Measurements from ENCODE around the gene FAM177B. TPM values are rescaled to one million over a fixed set of nuclear protein-coding genes. Genes with fewer than 3 reads are reported as not detected.

The FAM177B gene
- not detected for total RNA-seq

GRCh38 chr1:222736972-222737371, at the start of gene FAM177B:
TSS of gene FAM177B (plus strand) at chr1:222737202. CDS start at chr1:222746546, 9,344 bp downstream.
- intact Hi-C loops (cut with micrococcal nuclease), result no loop called here
- POLR2A ChIA-PET, result no interaction called here

GRCh38 chr1:222691016-222691415, 46.0 kb upstream of the FAM177B start:
- CTCF ChIA-PET, result no interaction called here
- intact Hi-C loops (cut with micrococcal nuclease), result no loop called here
- H3K36me3 Mint-ChIP-seq, result peaks cover 18% of the 10 kb centered on the region

More at GRCh38 chr1:222736972-222737371, at the start of gene FAM177B:
- no peak for DNase-seq
- Mint-ChIP-seq H3K36me3 (peaks cover 12% of the 10 kb centered on the region), H3K27me3 (no peaks in the 10 kb centered on the region), H3K4me3 (no peak within 1 kb of the TSS), H3K27ac (no peak within 1 kb of the TSS), H3K4me1 (ENCODE audit: low read depth) (peaks cover 6% of the 10 kb centered on the region), H3K9me3 (no peaks in the 10 kb centered on the region)
- CTCF ChIA-PET, result interaction anchor here (0.9 to 1.7 kb wide), 2 partner anchors 56 to 353 kb away, joined by 3 to 6 read pairs; no protein-coding TSS in a partner anchor

GRCh38 chr1:222694927-222695326, 42.1 kb upstream of the FAM177B start:
- CTCF ChIA-PET, result interaction anchor here (0.7 kb wide), 1 partner anchor 386 kb away, joined by 3 read pairs; no protein-coding TSS in a partner anchor
- no peak for DNase-seq
- intact Hi-C loops (cut with micrococcal nuclease), result no loop called here
- no peak overlapping the region for H3K4me3 Mint-ChIP-seq
- H3K27me3 Mint-ChIP-seq, result no peaks in the 10 kb centered on the region
- no peaks in the 10 kb centered on the region for H3K9me3 Mint-ChIP-seq
- no peak overlapping the region for H3K27ac Mint-ChIP-seq
- H3K36me3 Mint-ChIP-seq, result peaks cover 13% of the 10 kb centered on the region
- POLR2A ChIA-PET, result interaction anchor here (0.5 kb wide), 1 partner anchor 8 kb away, joined by 4 read pairs; no protein-coding TSS in a partner anchor
- peaks cover 11% of the 10 kb centered on the region for H3K4me1 Mint-ChIP-seq (ENCODE audit: low read depth)

More at GRCh38 chr1:222691016-222691415, 46.0 kb upstream of the FAM177B start:
- H3K27ac Mint-ChIP-seq, result no peak overlapping the region
- no peaks in the 10 kb centered on the region for H3K27me3 Mint-ChIP-seq
- peaks cover 8% of the 10 kb centered on the region for H3K4me1 Mint-ChIP-seq (ENCODE audit: low read depth)
- H3K9me3 Mint-ChIP-seq, result no peaks in the 10 kb centered on the region
- POLR2A ChIA-PET, result no interaction called here
- no peak for DNase-seq
- no peak overlapping the region for H3K4me3 Mint-ChIP-seq

- Mint-ChIP-seq H3K27ac (no peak overlapping the region), H3K4me1 (ENCODE audit: low read depth) (peaks cover 9% of the 10 kb centered on the region), H3K4me3 (no peak overlapping the region), H3K36me3 (peaks cover 11% of the 10 kb centered on the region), H3K27me3 (no peaks in the 10 kb centered on the region), H3K9me3 (no peaks in the 10 kb centered on the region)
- no peak for DNase-seq
- intact Hi-C loops (cut with micrococcal nuclease), result no loop called here
- CTCF ChIA-PET, result interaction anchor here (1.0 kb wide), 1 partner anchor 16 kb away, joined by 4 read pairs; no protein-coding TSS in a partner anchor
- POLR2A ChIA-PET, result interaction anchor here (1.1 kb wide), 1 partner anchor 16 kb away, joined by 5 read pairs; the partner anchor contains the start of genes AIDA and BROX
Observed at GRCh38 chr1:222696741-222697140, 40.3 kb upstream of the FAM177B start.

GRCh38 chr1:222697203-222697602, 39.8 kb upstream of the FAM177B start:
- Mint-ChIP-seq H3K36me3 (peaks cover 13% of the 10 kb centered on the region), H3K27ac (no peak overlapping the region), H3K27me3 (no peaks in the 10 kb centered on the region), H3K9me3 (no peaks in the 10 kb centered on the region), H3K4me3 (no peak overlapping the region), H3K4me1 (ENCODE audit: low read depth) (peaks cover 9% of the 10 kb centered on the region)
- no peak for DNase-seq
- ChIA-PET CTCF (interaction anchor here (0.9 to 1.0 kb wide), 3 partner anchors 16 to 63 kb away, joined by 4 to 5 read pairs (median 4); no protein-coding TSS in a partner anchor), POLR2A (interaction anchor here (1.1 kb wide), 1 partner anchor 16 kb away, joined by 5 read pairs; the partner anchor contains the start of genes AIDA and BROX)
- intact Hi-C loops (cut with micrococcal nuclease), result no loop called here

GRCh38 chr1:222697826-222698225, 39.2 kb upstream of the FAM177B start:
- ChIA-PET CTCF (interaction anchor here (0.9 to 1.0 kb wide), 3 partner anchors 15 to 63 kb away, joined by 4 to 5 read pairs (median 4); no protein-coding TSS in a partner anchor), POLR2A (interaction anchor here (1.1 kb wide), 1 partner anchor 15 kb away, joined by 5 read pairs; the partner anchor contains the start of genes AIDA and BROX)
- intact Hi-C loops (cut with micrococcal nuclease), result no loop called here
- Mint-ChIP-seq H3K27me3 (no peaks in the 10 kb centered on the region), H3K27ac (no peak overlapping the region), H3K4me1 (ENCODE audit: low read depth) (peaks cover 7% of the 10 kb centered on the region), H3K36me3 (peaks cover 14% of the 10 kb centered on the region), H3K9me3 (no peaks in the 10 kb centered on the region), H3K4me3 (no peak overlapping the region)
- no peak for DNase-seq

GRCh38 chr1:222702210-222702609, 34.8 kb upstream of the FAM177B start:
- DNase-seq, result no peak
- Mint-ChIP-seq H3K9me3 (no peaks in the 10 kb centered on the region), H3K27me3 (no peaks in the 10 kb centered on the region), H3K36me3 (peaks cover 27% of the 10 kb centered on the region), H3K27ac (no peak overlapping the region), H3K4me3 (no peak overlapping the region), H3K4me1 (ENCODE audit: low read depth) (peaks cover 33% of the 10 kb centered on the region)
- CTCF ChIA-PET, result interaction anchor here (1.5 kb wide), 1 partner anchor 422 kb away, joined by 3 read pairs; no protein-coding TSS in a partner anchor
- POLR2A ChIA-PET, result no interaction called here
- intact Hi-C loops (cut with micrococcal nuclease), result no loop called here

GRCh38 chr1:222704260-222704659, 32.7 kb upstream of the FAM177B start:
- no peak overlapping the region for H3K27ac Mint-ChIP-seq
- POLR2A ChIA-PET, result no interaction called here
- peaks cover 45% of the 10 kb centered on the region for H3K4me1 Mint-ChIP-seq (ENCODE audit: low read depth)
- CTCF ChIA-PET, result no interaction called here
- intact Hi-C loops (cut with micrococcal nuclease), result no loop called here
- H3K36me3 Mint-ChIP-seq, result peaks cover 28% of the 10 kb centered on the region
- H3K27me3 Mint-ChIP-seq, result no peaks in the 10 kb centered on the region
- no peak overlapping the region for H3K4me3 Mint-ChIP-seq
- no peak for DNase-seq
- H3K9me3 Mint-ChIP-seq, result no peaks in the 10 kb centered on the region

- Mint-ChIP-seq H3K4me1 (ENCODE audit: low read depth) (peaks cover 62% of the 10 kb centered on the region), H3K4me3 (no peak overlapping the region), H3K27ac (no peak overlapping the region), H3K27me3 (no peaks in the 10 kb centered on the region), H3K9me3 (no peaks in the 10 kb centered on the region), H3K36me3 (peaks cover 28% of the 10 kb centered on the region)
- POLR2A ChIA-PET, result no interaction called here
- CTCF ChIA-PET, result interaction anchor here (0.6 kb wide), 1 partner anchor 361 kb away, joined by 5 read pairs; no protein-coding TSS in a partner anchor
- intact Hi-C loops (cut with micrococcal nuclease), result no loop called here
- no peak for DNase-seq
Observed at GRCh38 chr1:222706815-222707214, 30.2 kb upstream of the FAM177B start.

GRCh38 chr1:222709700-222710153, 27.3 kb upstream of the FAM177B start:
- H3K4me1 Mint-ChIP-seq (ENCODE audit: low read depth), result peaks cover 54% of the 10 kb centered on the region
- ChIA-PET CTCF (no interaction called here), POLR2A (no interaction called here)
- no peaks in the 10 kb centered on the region for H3K27me3 Mint-ChIP-seq
- no peak for DNase-seq
- no peaks in the 10 kb centered on the region for H3K9me3 Mint-ChIP-seq
- no peak overlapping the region for H3K27ac Mint-ChIP-seq
- peaks cover 19% of the 10 kb centered on the region for H3K36me3 Mint-ChIP-seq
- no peak overlapping the region for H3K4me3 Mint-ChIP-seq
- intact Hi-C loops (cut with micrococcal nuclease), result loop anchor here (5.0 kb wide), 2 partner anchors 967 to 1138 kb away; partner anchors contain the start of genes DUSP10 and TP53BP2

- POLR2A ChIA-PET, result interaction anchor here (1.0 to 1.7 kb wide), 3 partner anchors 57 to 122 kb away, joined by 4 to 9 read pairs (median 8); partner anchors contain the start of gene TAF1A
- H3K36me3 Mint-ChIP-seq, result peaks cover 20% of the 10 kb centered on the region
- H3K4me3 Mint-ChIP-seq, result peak overlapping the region; percentile 97
- peak overlapping the region; percentile 98 for H3K27ac Mint-ChIP-seq
- peak; percentile 72 for DNase-seq
- no peaks in the 10 kb centered on the region for H3K9me3 Mint-ChIP-seq
- peaks cover 44% of the 10 kb centered on the region for H3K4me1 Mint-ChIP-seq (ENCODE audit: low read depth)
- H3K27me3 Mint-ChIP-seq, result no peaks in the 10 kb centered on the region
- intact Hi-C loops (cut with micrococcal nuclease), result loop anchor here (1.0 to 5.0 kb wide), 6 partner anchors 21 to 1136 kb away; partner anchors contain the start of genes DUSP10, TAF1A and TP53BP2
- CTCF ChIA-PET, result interaction anchor here (0.9 to 1.5 kb wide), 6 partner anchors 58 to 422 kb away, joined by 3 to 4 read pairs (median 3); no protein-coding TSS in a partner anchor
Observed at GRCh38 chr1:222711319-222712252, 25.4 kb upstream of the FAM177B start.
